Keratinocyte (primary cell): ENCODE data around the gene RUFY3. TPM values are rescaled to one million over a fixed set of nuclear protein-coding genes. Genes with fewer than 3 reads are reported as not detected.

ENCODE experiments used
- DNase-seq: peaks from one replicate; pipeline ENCODE4 v3.0.0-alpha.2; 2011; ENCODE audit warnings: low read depth, missing footprints, low spot score
- FAIRE-seq: peaks from 2 replicates; lab custom pipeline; 2011; peaks lifted over from hg19 to GRCh38; lab: Jason Lieb, UNC
- H2AFZ ChIP-seq: 2 replicates; pipeline ENCODE4 v1.6.0; 2012; ENCODE audit warnings: low read length, control low read depth, inconsistent platforms; ENCODE audit not compliant: control insufficient read depth
- H3K27ac ChIP-seq: 2 replicates; pipeline ENCODE4 v1.5.1; 2011; ENCODE audit warnings: low read length; ENCODE audit not compliant: control insufficient read depth, insufficient read depth
- H3K27me3 ChIP-seq: 3 replicates; pipeline ENCODE4 v1.6.0; 2011; ENCODE audit warnings: low read length; ENCODE audit not compliant: control insufficient read depth, insufficient read depth; ENCODE audit errors: extremely low read depth
- H3K36me3 ChIP-seq, 2 experiments: 2 replicates in 1 of 2; 3 replicates in 1 of 2; pipeline ENCODE4 v1.5.1; 2011; ENCODE audit warnings: low read length in 2 of 2, mild to moderate bottlenecking in 1 of 2; ENCODE audit not compliant: control insufficient read depth in 2 of 2, insufficient read depth in 2 of 2; ENCODE audit errors: extremely low read depth in 1 of 2
- H3K4me1 ChIP-seq: 3 replicates; pipeline ENCODE4 v1.5.1; 2011; ENCODE audit warnings: low read length; ENCODE audit not compliant: control insufficient read depth, insufficient read depth; ENCODE audit errors: extremely low read depth
- H3K4me2 ChIP-seq: 3 replicates; pipeline ENCODE4 v1.6.0; 2011; ENCODE audit warnings: low read depth, low read length; ENCODE audit not compliant: control insufficient read depth, insufficient read depth; ENCODE audit errors: extremely low read depth
- H3K4me3 ChIP-seq, 3 experiments: fragments of 200-600 bp in 1 of 3; sonication (generic) in 1 of 3; 2 replicates in 2 of 3; 3 replicates in 1 of 3; pipeline ENCODE4 v1.5.1; 2011 to 2016; ENCODE audit warnings: low read length in 3 of 3, mild to moderate bottlenecking in 3 of 3, control low read depth in 2 of 3, inconsistent platforms in 1 of 3, low read depth in 1 of 3, mixed read lengths in 1 of 3, mixed run types in 1 of 3, moderate library complexity in 1 of 3; ENCODE audit not compliant: control insufficient read depth in 2 of 3, insufficient read depth in 2 of 3; ENCODE audit errors: extremely low read depth in 1 of 3
- H3K79me2 ChIP-seq: 2 replicates; pipeline ENCODE4 v1.6.0; 2012; ENCODE audit warnings: low read length; ENCODE audit not compliant: control insufficient read depth, insufficient read depth
- H3K9ac ChIP-seq: 3 replicates; pipeline ENCODE4 v1.6.0; 2011; ENCODE audit warnings: low read length; ENCODE audit not compliant: control insufficient read depth, insufficient read depth; ENCODE audit errors: extremely low read depth
- H3K9me1 ChIP-seq: 3 replicates; pipeline ENCODE4 v1.6.0; 2011; ENCODE audit warnings: low read length; ENCODE audit not compliant: control insufficient read depth, insufficient read depth; ENCODE audit errors: extremely low read depth
- H3K9me3 ChIP-seq: 2 replicates; pipeline ENCODE4 v1.5.1; 2012; ENCODE audit warnings: low read depth, low read length; ENCODE audit not compliant: control insufficient read depth
- H4K20me1 ChIP-seq: 3 replicates; pipeline ENCODE4 v1.6.0; 2011; ENCODE audit warnings: low read length; ENCODE audit not compliant: control insufficient read depth, insufficient read depth; ENCODE audit errors: extremely low read depth
- CTCF ChIP-seq, 3 experiments: IDR thresholded peaks in 1 of 3; conservative IDR thresholded peaks in 1 of 3; optimal IDR thresholded peaks in 1 of 3; 2 replicates in 2 of 3; 3 replicates in 1 of 3; pipeline versions ENCODE3 to v1.5.1; 2011; ENCODE audit warnings: low read length in 3 of 3, mild to moderate bottlenecking in 3 of 3, moderate library complexity in 2 of 3, control low read depth in 1 of 3, inconsistent platforms in 1 of 3; ENCODE audit not compliant: insufficient read depth in 2 of 3; ENCODE audit errors: extremely low read depth in 1 of 3
- EZH2 ChIP-seq: IDR thresholded peaks from one replicate; pipeline ENCODE4 v1.6.1; 2012; ENCODE audit warnings: inconsistent platforms, mild to moderate bottlenecking, low read length, moderate library complexity
- dilution Hi-C: fragments of 300-500 bp; cut with MboI; formaldehyde crosslinking; loops from one replicate; pipeline ENCODE4 v1.7.0; 2020; ENCODE audit warnings: low sequenced_read_pairs; ENCODE audit not compliant: extremely low pct_ligation_motif_present
- polyA plus RNA-seq, 5 experiments: library from polyadenylated mRNA; depleted of rRNA in 3 of 5; stranded (reverse) in 3 of 5; stranded (forward) in 1 of 5; unstranded in 1 of 5; fragments of >200 nt; gene quantifications; 1 replicate in 1 of 5; 2 replicates in 3 of 5; 3 replicates in 1 of 5; pipeline versions ENCODE4 v1.2.1 to v1.2.3, GENCODE V29; 2011 to 2012; ENCODE audit warnings: missing spikeins in 2 of 5, low read depth in 1 of 5, low replicate concordance in 1 of 5

The RUFY3 gene
- polyA plus RNA-seq, 1 donor (not counting 4 experiments of a cell fraction or from before 2014, with no cell fraction given): 18.9 TPM

- Histone ChIP-seq H3K36me3 (peaks cover 27% of the 10 kb centered on the region in 2 experiments), H3K27me3 (no peaks in the 10 kb centered on the region), H3K27ac (no peak overlapping the region), H3K79me2 (peaks cover 30% of the 10 kb centered on the region), H4K20me1 (no peaks in the 10 kb centered on the region), H3K4me2 (no peak overlapping the region), H3K4me1 (no peaks in the 10 kb centered on the region), H3K9me1 (no peaks in the 10 kb centered on the region), H2AFZ (no peak overlapping the region), H3K4me3 (no peak overlapping the region), H3K9ac (no peak overlapping the region), H3K9me3 (no peaks in the 10 kb centered on the region)
- FAIRE-seq: no peak
- no peak for DNase-seq
- dilution Hi-C loops: no loop called here
- TF ChIP-seq EZH2 (no peak), CTCF (optimal IDR thresholded peaks at IDR 0.05 in 1 of 3, IDR thresholded peaks at IDR 0.05 in 1 of 3, conservative IDR thresholded peaks at IDR 0.05 in 1 of 3; ENCODE audit: extremely low read depth in 1 of 3, insufficient read depth in 2 of 3, low read length in 3 of 3) (no peak)
Observed at GRCh38 chr4:70829492-70829891, 107.7 kb downstream of the RUFY3 start.

GRCh38 chr4:70830054-70830453, 108.3 kb downstream of the RUFY3 start:
- no peaks in the 10 kb centered on the region for H4K20me1 ChIP-seq
- peaks cover 36% of the 10 kb centered on the region for H3K79me2 ChIP-seq
- peaks cover 25% of the 10 kb centered on the region in 2 experiments for H3K36me3 ChIP-seq

More at GRCh38 chr4:70830054-70830453, 108.3 kb downstream of the RUFY3 start:
- Histone ChIP-seq H3K27ac (no peak overlapping the region), H3K9me1 (no peaks in the 10 kb centered on the region), H3K4me3 (no peak overlapping the region), H3K4me2 (no peak overlapping the region), H3K27me3 (no peaks in the 10 kb centered on the region), H3K9ac (no peak overlapping the region), H3K4me1 (no peaks in the 10 kb centered on the region), H2AFZ (no peak overlapping the region), H3K9me3 (no peaks in the 10 kb centered on the region)
- FAIRE-seq (no peak), DNase-seq (no peak)
- dilution Hi-C loops: no loop called here
- no peak for TF ChIP-seq CTCF (optimal IDR thresholded peaks at IDR 0.05 in 1 of 3, IDR thresholded peaks at IDR 0.05 in 1 of 3, conservative IDR thresholded peaks at IDR 0.05 in 1 of 3; ENCODE audit: extremely low read depth in 1 of 3, insufficient read depth in 2 of 3, low read length in 3 of 3)
- TF ChIP-seq EZH2: no peak
